GM12865 (cell line): ENCODE data around the gene CLCN5.

Source experiments
- DNase-seq: peaks from one replicate; pipeline ENCODE4 v3.0.0; 2010; ENCODE audit warnings: low read depth
- H3K4me3 ChIP-seq: 2 replicates; pipeline ENCODE4 v1.5.1; 2011; ENCODE audit warnings: mild to moderate bottlenecking, low read depth, low read length, control low read depth
- TF ChIP-seq, protein P1 (sequence below): IDR thresholded peaks from 2 replicates; pipeline ENCODE4 v1.5.1; 2011; ENCODE audit warnings: low read length, control low read depth, low read depth, inconsistent platforms; ENCODE audit not compliant: insufficient read depth; ENCODE audit errors: missing control alignments

The CLCN5 gene

DNA sequence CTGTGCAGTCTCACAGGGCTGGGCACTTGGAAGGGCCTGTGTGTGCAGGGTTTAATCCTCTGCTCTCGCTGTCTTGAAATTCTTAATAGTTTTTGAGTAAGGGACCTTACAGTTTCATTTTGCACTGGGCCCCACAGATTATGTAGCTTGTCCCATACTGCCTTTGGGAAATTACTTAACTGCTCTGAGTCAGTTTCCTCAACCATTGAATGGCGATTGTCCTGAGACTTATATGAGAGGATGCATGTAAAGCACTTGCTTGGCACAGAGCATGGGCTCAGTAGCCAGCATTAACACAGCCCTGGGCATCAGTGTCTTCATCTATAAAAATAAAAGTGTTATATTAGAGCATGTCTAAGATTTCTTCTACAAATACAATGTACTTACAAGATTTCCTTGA, 55.8 kb downstream of the CLCN5 start:
- TF ChIP-seq, protein P1, sequence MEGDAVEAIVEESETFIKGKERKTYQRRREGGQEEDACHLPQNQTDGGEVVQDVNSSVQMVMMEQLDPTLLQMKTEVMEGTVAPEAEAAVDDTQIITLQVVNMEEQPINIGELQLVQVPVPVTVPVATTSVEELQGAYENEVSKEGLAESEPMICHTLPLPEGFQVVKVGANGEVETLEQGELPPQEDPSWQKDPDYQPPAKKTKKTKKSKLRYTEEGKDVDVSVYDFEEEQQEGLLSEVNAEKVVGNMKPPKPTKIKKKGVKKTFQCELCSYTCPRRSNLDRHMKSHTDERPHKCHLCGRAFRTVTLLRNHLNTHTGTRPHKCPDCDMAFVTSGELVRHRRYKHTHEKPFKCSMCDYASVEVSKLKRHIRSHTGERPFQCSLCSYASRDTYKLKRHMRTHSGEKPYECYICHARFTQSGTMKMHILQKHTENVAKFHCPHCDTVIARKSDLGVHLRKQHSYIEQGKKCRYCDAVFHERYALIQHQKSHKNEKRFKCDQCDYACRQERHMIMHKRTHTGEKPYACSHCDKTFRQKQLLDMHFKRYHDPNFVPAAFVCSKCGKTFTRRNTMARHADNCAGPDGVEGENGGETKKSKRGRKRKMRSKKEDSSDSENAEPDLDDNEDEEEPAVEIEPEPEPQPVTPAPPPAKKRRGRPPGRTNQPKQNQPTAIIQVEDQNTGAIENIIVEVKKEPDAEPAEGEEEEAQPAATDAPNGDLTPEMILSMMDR: no peak
- no peak overlapping the region for H3K4me3 ChIP-seq
- DNase-seq: no peak

DNA sequence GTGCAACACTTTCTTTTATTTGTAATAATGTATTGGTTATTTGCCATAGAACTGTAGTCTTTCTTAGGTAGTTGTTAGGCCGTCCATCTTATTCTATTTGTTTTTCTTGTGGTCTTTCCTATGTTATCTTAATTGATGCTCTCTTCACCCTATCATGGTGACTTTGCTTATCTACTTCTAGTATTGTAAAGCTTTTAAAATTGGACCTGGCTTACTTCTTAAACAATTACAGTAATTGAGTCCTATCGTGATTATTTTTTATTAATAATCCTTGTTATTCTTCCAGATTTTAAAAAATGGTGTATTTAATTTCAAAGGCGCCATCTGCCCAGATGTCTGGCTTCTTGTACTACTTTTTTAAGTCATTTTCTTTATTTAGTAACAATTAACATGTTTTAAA, 63.7 kb downstream of the CLCN5 start:
- H3K4me3 ChIP-seq: no peak overlapping the region
- no peak for DNase-seq
- TF ChIP-seq, protein P1: no peak

DNA sequence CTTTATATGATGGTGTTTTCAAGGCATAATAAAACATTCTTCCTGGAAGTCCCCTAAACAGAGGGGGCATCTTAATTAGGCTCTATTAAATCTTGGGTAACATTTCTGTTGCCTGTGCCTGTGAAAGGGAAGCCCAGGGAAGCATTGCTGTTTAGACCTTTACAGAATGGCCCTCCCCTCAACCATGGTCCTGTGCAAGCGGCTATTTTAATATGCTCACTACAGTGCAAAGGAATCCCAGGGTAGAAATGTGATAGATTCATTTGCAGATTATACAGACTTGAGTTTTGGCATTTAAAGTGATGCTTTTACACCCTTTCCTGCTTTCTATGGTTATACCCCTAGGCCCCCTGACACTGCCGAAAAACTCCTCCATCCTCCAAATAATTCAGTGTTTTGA, 65.3 kb downstream of the CLCN5 start:
- H3K4me3 ChIP-seq: no peak overlapping the region
- TF ChIP-seq, protein P1: no peak
- no peak for DNase-seq

DNA sequence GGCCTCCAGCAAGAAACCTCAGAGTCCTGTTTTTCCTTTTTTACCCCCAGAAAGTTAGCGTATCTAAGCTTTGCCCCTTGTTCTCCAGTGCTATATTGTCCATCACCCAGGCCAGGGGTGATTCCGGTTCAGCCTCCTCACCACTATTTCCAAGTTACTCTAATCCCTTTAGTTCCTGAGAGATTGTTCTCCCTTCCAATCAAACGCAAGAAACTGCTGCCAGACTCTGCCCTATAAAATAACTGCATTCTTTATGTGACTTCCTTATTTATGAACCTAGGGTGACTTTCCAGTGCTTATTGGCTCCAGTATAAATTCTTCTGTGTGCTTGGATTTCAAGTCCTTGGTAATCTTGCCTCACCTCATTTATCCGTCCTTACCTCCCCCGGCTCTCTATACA, 65.7 kb downstream of the CLCN5 start:
- H3K4me3 ChIP-seq: no peak overlapping the region
- TF ChIP-seq, protein P1: no peak
- DNase-seq: no peak

DNA sequence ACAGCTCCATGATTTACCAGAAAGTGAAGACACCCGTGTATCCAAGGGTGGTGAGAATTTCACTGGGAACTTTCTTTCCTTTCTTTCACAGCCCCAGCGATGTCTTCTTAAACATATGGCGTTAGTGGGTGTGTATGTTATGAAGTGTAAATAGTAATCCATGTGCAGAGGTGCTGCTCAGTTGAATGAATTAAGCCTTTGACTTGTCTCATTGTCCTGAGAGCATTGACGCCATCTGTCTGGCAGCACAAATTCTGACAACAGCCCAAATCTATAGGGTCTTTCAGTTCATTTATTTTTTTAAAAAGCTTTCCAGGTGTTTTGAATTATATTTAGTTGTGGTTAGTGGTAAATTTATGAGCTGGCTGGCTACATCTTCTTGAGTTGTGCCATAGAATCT, 69.4 kb downstream of the CLCN5 start:
- DNase-seq: no peak
- TF ChIP-seq, protein P1: no peak

DNA sequence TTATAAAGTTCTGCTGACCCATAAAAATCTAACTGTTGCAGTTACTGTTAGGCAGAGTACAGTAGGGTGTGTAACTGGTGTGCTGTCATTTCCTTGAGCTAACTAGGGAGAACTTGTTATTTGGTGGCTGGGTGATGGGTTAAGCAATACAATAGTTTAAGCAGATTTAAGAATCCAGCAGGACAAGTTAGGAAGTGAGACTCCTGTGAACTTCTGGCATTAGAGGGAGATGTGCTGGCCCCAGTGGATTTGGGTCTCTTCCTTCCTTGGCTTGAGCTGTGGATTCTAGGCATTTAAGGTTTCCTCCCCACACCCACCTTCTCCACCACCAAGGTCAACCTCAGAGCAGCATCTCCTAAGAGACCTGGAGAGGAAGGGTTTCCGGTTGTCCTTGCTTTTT, 70.5 kb downstream of the CLCN5 start:
- DNase-seq: no peak
- H3K4me3 ChIP-seq: no peak overlapping the region
- TF ChIP-seq, protein P1: no peak

More for the DNA sequence above, 69.4 kb downstream of the CLCN5 start:
- no peak overlapping the region for H3K4me3 ChIP-seq

DNA sequence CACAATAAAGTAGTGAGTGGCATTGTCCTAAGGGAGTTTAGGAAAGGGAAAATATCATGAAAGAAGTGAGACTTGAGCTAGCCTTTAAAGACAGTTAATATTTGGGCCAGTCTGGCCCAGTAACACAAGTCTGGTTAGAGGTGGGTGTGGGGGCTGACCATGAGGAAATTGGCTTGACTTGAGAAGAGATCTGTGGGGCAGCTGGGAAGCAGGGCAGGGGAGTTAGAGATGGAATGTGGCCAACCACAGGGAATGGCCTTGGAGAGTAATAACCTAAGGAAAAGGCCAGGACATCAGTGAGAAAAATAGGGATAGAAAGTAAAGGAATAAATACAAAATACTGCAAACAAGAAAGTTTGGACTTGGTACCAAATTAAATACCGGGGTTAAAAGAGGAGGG, 71.3 kb downstream of the CLCN5 start:
- DNase-seq: no peak
- H3K4me3 ChIP-seq: no peak overlapping the region
- TF ChIP-seq, protein P1: no peak
